NCI-H1105 (cell line): ENCODE results near the gene EDDM13.
"Not testable (repeated sequence)": the region's sequence is repeated elsewhere in the genome, so short reads cannot be mapped to it uniquely, and the experiment has no call there.

Experiments used
- DNase-seq: peaks from one replicate; lab custom pipeline; 2025; lab: John Stamatoyannopoulos, UW

The EDDM13 gene

GRCh38 chr19:56272161-56272798 is at the start of gene EDDM13:
Gene EDDM13 (plus strand): TSS chr19:56272748. CDS start chr19:56272835, 87 bp downstream.
- DNase-seq: no peak

GRCh38 chr19:56222901-56223300 is 49.6 kb upstream of the EDDM13 start:
- no peak for DNase-seq

GRCh38 chr19:56223481-56223880 is 49.1 kb upstream of the EDDM13 start:
- no peak for DNase-seq

GRCh38 chr19:56245121-56245740 is 27.3 kb upstream of the EDDM13 start:
- DNase-seq: no peak

GRCh38 chr19:56245764-56246163 is 26.8 kb upstream of the EDDM13 start:
- not testable (repeated sequence) for DNase-seq

- DNase-seq: not testable (repeated sequence)
Measured at GRCh38 chr19:56248736-56249338, 23.7 kb upstream of the EDDM13 start.

- DNase-seq: peak; percentile 53
Measured at GRCh38 chr19:56252699-56253422, 19.7 kb upstream of the EDDM13 start.

- peak; percentile 43 for DNase-seq
Measured at GRCh38 chr19:56253737-56254136, 18.8 kb upstream of the EDDM13 start.

GRCh38 chr19:56258272-56258671 is 14.3 kb upstream of the EDDM13 start:
- no peak for DNase-seq

GRCh38 chr19:56261145-56261544 is 11.4 kb upstream of the EDDM13 start:
- no peak for DNase-seq

- DNase-seq: not testable (repeated sequence)
Measured at GRCh38 chr19:56261932-56262331, 10.6 kb upstream of the EDDM13 start.

- DNase-seq: no peak
Measured at GRCh38 chr19:56263319-56263718, 9.2 kb upstream of the EDDM13 start.

- no peak for DNase-seq
Measured at GRCh38 chr19:56266051-56266450, 6.5 kb upstream of the EDDM13 start.

- DNase-seq: no peak
Measured at GRCh38 chr19:56269348-56269747, 3.2 kb upstream of the EDDM13 start.

GRCh38 chr19:56270676-56271075 is 1.9 kb upstream of the EDDM13 start:
- DNase-seq: no peak

GRCh38 chr19:56271151-56271550 is 1.4 kb upstream of the EDDM13 start:
- no peak for DNase-seq

GRCh38 chr19:56273563-56274117 is 1.1 kb downstream of the EDDM13 start:
- no peak for DNase-seq

- DNase-seq: no peak
Measured at GRCh38 chr19:56282809-56283208, 10.3 kb downstream of the EDDM13 start.

GRCh38 chr19:56284746-56285145 is 12.2 kb downstream of the EDDM13 start:
- DNase-seq: no peak

GRCh38 chr19:56290104-56290503 is 17.6 kb downstream of the EDDM13 start:
- no peak for DNase-seq

- no peak for DNase-seq
Measured at GRCh38 chr19:56291867-56292266, 19.3 kb downstream of the EDDM13 start.

- peak; percentile 16 for DNase-seq
Measured at GRCh38 chr19:56294549-56294948, 22.0 kb downstream of the EDDM13 start.
